HCT116 (cell line): Measurements from ENCODE around the gene BICD1.

Source experiments
- YY1 ChIP-seq: IDR thresholded peaks from 2 replicates; pipeline ENCODE4 v1.6.1; 2011; ENCODE audit warnings: low read length, low read depth, moderate library complexity, mild to moderate bottlenecking; ENCODE audit not compliant: insufficient replicate concordance; ENCODE audit errors: extremely low read depth
- TF ChIP-seq, protein P1 (sequence below), 3 experiments: fragments of 200-600 bp in 1 of 3; sonication (generic) in 1 of 3; IDR thresholded peaks in 2 of 3; conservative IDR thresholded peaks in 1 of 3; 2 replicates each; pipeline ENCODE4 v1.5.1; 2012 to 2017; ENCODE audit warnings: low read depth in 2 of 3, low read length in 2 of 3, antibody characterized with exemption in 1 of 3, borderline replicate concordance in 1 of 3, control low read depth in 1 of 3, mild to moderate bottlenecking in 1 of 3, mixed read lengths in 1 of 3, mixed run types in 1 of 3, moderate library complexity in 1 of 3; ENCODE audit not compliant: insufficient read depth in 1 of 3

DNA sequence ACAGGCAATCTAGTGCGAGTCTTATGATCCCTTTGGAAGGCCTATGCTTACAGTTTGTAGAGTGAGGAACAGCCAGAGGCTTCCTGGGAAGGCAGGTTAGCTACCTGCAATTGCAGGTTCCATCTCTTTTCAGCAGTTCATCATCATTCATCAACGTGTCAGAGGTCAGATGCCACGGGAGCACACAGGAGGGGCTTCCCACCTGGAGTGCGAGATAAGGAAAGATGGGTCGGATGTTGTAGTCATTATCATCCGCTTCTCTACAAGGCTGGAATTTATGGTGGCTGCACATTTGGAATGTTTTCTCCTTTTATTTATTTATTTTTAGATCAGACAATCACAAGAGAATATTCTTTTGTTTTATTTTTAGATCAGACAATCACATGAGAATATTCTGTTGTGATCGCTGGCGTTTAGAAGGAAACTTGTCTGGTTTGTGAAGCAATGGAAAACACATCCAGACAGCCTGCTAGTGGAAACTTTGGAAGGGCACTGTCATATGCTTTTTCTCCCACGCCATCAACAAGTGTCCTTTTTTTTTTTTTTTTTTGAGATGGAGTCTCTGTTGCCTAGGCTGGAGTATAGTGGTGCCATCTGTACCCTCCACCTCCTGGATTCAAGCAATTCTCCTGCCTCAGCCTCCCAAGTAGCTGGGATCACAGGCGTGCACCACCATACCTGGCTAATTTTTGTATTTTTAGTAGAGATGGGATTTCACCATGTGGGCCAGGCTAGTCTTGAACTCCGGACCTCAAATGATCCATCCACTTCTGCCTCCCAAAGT, 1.9 kb upstream of the BICD1 start:
- TF ChIP-seq, protein P1, sequence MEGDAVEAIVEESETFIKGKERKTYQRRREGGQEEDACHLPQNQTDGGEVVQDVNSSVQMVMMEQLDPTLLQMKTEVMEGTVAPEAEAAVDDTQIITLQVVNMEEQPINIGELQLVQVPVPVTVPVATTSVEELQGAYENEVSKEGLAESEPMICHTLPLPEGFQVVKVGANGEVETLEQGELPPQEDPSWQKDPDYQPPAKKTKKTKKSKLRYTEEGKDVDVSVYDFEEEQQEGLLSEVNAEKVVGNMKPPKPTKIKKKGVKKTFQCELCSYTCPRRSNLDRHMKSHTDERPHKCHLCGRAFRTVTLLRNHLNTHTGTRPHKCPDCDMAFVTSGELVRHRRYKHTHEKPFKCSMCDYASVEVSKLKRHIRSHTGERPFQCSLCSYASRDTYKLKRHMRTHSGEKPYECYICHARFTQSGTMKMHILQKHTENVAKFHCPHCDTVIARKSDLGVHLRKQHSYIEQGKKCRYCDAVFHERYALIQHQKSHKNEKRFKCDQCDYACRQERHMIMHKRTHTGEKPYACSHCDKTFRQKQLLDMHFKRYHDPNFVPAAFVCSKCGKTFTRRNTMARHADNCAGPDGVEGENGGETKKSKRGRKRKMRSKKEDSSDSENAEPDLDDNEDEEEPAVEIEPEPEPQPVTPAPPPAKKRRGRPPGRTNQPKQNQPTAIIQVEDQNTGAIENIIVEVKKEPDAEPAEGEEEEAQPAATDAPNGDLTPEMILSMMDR (IDR thresholded peaks at IDR 0.05 in 2 of 3, conservative IDR thresholded peaks at IDR 0.05 in 1 of 3; ENCODE audit: borderline replicate concordance in 1 of 3, insufficient read depth in 1 of 3, low read depth in 2 of 3, low read length in 2 of 3): no peak
- no peak for TF ChIP-seq YY1
